Activated T-helper 1 cell treated with anti-CD3 and anti-CD28 coated beads, Interleukin-12 subunit alpha, Interleukin-12 subunit beta, Interleukin-2, Interleukin-4 antibody, amounts not matched to agents 30 ng/mL and 10 ng/mL and 1 ng/mL, durations not matched to agents 14 hours and 24 hours and 36 hours (primary cell): ENCODE measurements around the gene DNAH7. TPM values are rescaled to one million over a fixed set of nuclear protein-coding genes. Genes with fewer than 3 reads are reported as not detected.

Experiments
- DNase-seq: peaks from one replicate; pipeline ENCODE4 v3.0.0; 2021; ENCODE audit warnings: low spot score
- H3K27ac Mint-ChIP-seq: one replicate; pipeline ENCODE4 v1.8.0; 2021; ENCODE audit warnings: mild to moderate bottlenecking, mixed read lengths
- H3K27me3 Mint-ChIP-seq: one replicate; pipeline ENCODE4 v1.8.0; 2022; ENCODE audit warnings: mild to moderate bottlenecking, moderate library complexity, mixed read lengths; ENCODE audit not compliant: insufficient read depth
- H3K36me3 Mint-ChIP-seq: one replicate; pipeline ENCODE4 v1.8.0; 2021; ENCODE audit warnings: low read depth, mixed read lengths
- H3K4me1 Mint-ChIP-seq: one replicate; pipeline ENCODE4 v1.8.0; 2021; ENCODE audit warnings: low read depth, mixed read lengths
- H3K4me3 Mint-ChIP-seq: one replicate; pipeline ENCODE4 v1.8.0; 2021; ENCODE audit warnings: mild to moderate bottlenecking, moderate library complexity, mixed read lengths
- H3K9me3 Mint-ChIP-seq: one replicate; pipeline ENCODE4 v1.8.0; 2021; ENCODE audit warnings: mixed read lengths
- intact Hi-C: fragments of 100-400 bp; cut with micrococcal nuclease; formaldehyde crosslinking; loops from one replicate; pipeline ENCODE4 v1.15.1; 2024
- total RNA-seq: library from RNA; stranded (reverse); gene quantifications from 2 replicates; pipeline ENCODE4 v1.2.3, GENCODE V29; 2022

Gene DNAH7
- total RNA-seq, 1 donor from 2014 or later: not detected

- Mint-ChIP-seq H3K27me3 (peaks cover 5% of the 10 kb centered on the region), H3K27ac (no peak overlapping the region), H3K4me1 (no peaks in the 10 kb centered on the region), H3K36me3 (no peaks in the 10 kb centered on the region), H3K4me3 (no peak overlapping the region), H3K9me3 (no peaks in the 10 kb centered on the region)
- intact Hi-C loops: no loop called here
- no peak for DNase-seq
Measured at GRCh38 chr2:195863564-195863963, 205.1 kb downstream of the DNAH7 start.

GRCh38 chr2:195863121-195863520 lies 205.5 kb downstream of the DNAH7 start:
- H3K27ac Mint-ChIP-seq: no peak overlapping the region
- no peaks in the 10 kb centered on the region for H3K4me1 Mint-ChIP-seq
- H3K4me3 Mint-ChIP-seq: no peak overlapping the region
- no peak for DNase-seq
- no peaks in the 10 kb centered on the region for H3K9me3 Mint-ChIP-seq
- peaks cover 8% of the 10 kb centered on the region for H3K27me3 Mint-ChIP-seq
- intact Hi-C loops: no loop called here
- H3K36me3 Mint-ChIP-seq: no peaks in the 10 kb centered on the region

- Mint-ChIP-seq H3K9me3 (no peaks in the 10 kb centered on the region), H3K27ac (no peak overlapping the region), H3K27me3 (peaks cover 11% of the 10 kb centered on the region), H3K36me3 (no peaks in the 10 kb centered on the region), H3K4me1 (no peaks in the 10 kb centered on the region), H3K4me3 (no peak overlapping the region)
- no peak for DNase-seq
- intact Hi-C loops: no loop called here
Measured at GRCh38 chr2:195861821-195862220, 206.8 kb downstream of the DNAH7 start.

DNA sequence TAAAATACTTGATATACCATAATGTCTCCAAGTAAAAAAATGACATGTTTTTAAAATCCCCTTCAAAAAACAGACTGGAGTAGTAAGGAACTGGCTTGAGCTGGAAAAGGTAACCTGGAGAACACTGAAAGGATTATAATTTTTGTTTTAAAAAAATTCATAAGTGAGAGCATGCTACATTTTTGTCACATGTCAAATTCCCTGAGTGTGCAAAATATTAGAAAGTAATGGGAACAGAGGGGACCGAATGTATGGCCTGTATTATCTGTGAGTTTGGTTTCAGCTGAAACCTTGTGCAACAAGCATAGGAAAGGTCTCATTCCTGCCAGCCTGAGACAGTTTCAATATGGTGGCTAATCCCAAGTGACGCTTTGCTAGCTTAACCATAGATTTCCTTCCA lies 209.1 kb downstream of the DNAH7 start:
- no peak for DNase-seq
- Mint-ChIP-seq H3K36me3 (no peaks in the 10 kb centered on the region), H3K27me3 (peaks cover 11% of the 10 kb centered on the region), H3K4me1 (no peaks in the 10 kb centered on the region), H3K27ac (no peak overlapping the region), H3K4me3 (no peak overlapping the region), H3K9me3 (no peaks in the 10 kb centered on the region)
- intact Hi-C loops: loop anchor here (5.0 kb wide), 1 partner anchor 1798 kb away; no protein-coding TSS in a partner anchor

GRCh38 chr2:195857132-195857531 lies 211.5 kb downstream of the DNAH7 start:
- peaks cover 11% of the 10 kb centered on the region for H3K27me3 Mint-ChIP-seq
- no peaks in the 10 kb centered on the region for H3K4me1 Mint-ChIP-seq
- intact Hi-C loops: loop anchor here (5.0 kb wide), 1 partner anchor 1800 kb away; no protein-coding TSS in a partner anchor
- DNase-seq: no peak
- H3K4me3 Mint-ChIP-seq: no peak overlapping the region
- no peaks in the 10 kb centered on the region for H3K36me3 Mint-ChIP-seq
- no peak overlapping the region for H3K27ac Mint-ChIP-seq
- H3K9me3 Mint-ChIP-seq: no peaks in the 10 kb centered on the region

GRCh38 chr2:195850764-195851163 lies 217.9 kb downstream of the DNAH7 start:
- Mint-ChIP-seq H3K4me1 (no peaks in the 10 kb centered on the region), H3K27me3 (no peaks in the 10 kb centered on the region), H3K9me3 (no peaks in the 10 kb centered on the region), H3K36me3 (no peaks in the 10 kb centered on the region), H3K4me3 (no peak overlapping the region), H3K27ac (no peak overlapping the region)
- intact Hi-C loops: no loop called here
- DNase-seq: no peak

DNA sequence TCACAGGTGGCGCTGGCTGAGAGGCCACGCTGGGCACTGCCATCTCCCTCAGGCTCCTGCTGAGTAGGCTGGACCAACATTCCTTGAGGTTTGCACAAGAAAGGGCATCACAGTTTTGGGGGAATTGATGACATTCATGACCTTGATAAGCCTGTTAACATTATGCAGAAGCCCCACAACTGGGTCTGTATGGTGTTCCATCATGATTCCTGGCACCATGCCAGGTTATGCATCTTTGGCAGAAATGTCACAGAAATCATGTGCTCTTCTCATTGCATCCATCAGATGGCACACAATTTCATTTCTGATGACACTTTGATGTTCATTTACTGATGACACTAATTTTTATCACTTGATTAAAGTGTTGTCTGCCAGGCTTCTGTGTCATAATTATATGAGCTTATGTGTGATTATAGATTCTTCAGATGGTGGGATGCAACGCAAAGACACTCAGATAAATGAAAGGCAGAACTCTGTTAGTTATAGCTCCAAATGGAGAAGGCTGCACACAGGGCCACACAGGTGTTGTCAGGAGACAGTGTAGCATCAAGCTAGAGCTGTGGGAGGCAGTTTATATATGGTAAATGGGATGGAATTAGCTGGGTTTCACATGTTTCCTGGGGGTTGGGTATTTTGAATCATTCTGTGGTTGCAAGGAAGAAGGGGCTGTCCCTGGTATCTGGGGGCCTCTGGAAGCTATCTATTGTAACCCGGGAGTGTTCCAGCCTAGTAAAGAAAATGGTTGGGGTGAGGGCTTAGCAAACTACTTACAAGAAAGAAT lies 220.3 kb downstream of the DNAH7 start:
- no peaks in the 10 kb centered on the region for H3K36me3 Mint-ChIP-seq
- no peaks in the 10 kb centered on the region for H3K4me1 Mint-ChIP-seq
- H3K9me3 Mint-ChIP-seq: no peaks in the 10 kb centered on the region
- no peak for DNase-seq
- H3K4me3 Mint-ChIP-seq: no peak overlapping the region
- no peaks in the 10 kb centered on the region for H3K27me3 Mint-ChIP-seq
- no peak overlapping the region for H3K27ac Mint-ChIP-seq
- intact Hi-C loops: no loop called here

GRCh38 chr2:195842932-195843331 lies 225.7 kb downstream of the DNAH7 start:
- H3K4me1 Mint-ChIP-seq: no peaks in the 10 kb centered on the region
- no peak overlapping the region for H3K27ac Mint-ChIP-seq
- no peak for DNase-seq
- H3K9me3 Mint-ChIP-seq: no peaks in the 10 kb centered on the region
- intact Hi-C loops: no loop called here
- H3K36me3 Mint-ChIP-seq: no peaks in the 10 kb centered on the region
- peaks cover 8% of the 10 kb centered on the region for H3K27me3 Mint-ChIP-seq
- H3K4me3 Mint-ChIP-seq: no peak overlapping the region

- H3K4me1 Mint-ChIP-seq: no peaks in the 10 kb centered on the region
- H3K4me3 Mint-ChIP-seq: no peak overlapping the region
- H3K27me3 Mint-ChIP-seq: peaks cover 12% of the 10 kb centered on the region
- intact Hi-C loops: no loop called here
- H3K36me3 Mint-ChIP-seq: no peaks in the 10 kb centered on the region
- no peak for DNase-seq
- no peaks in the 10 kb centered on the region for H3K9me3 Mint-ChIP-seq
- no peak overlapping the region for H3K27ac Mint-ChIP-seq
Measured at GRCh38 chr2:195838002-195838401, 230.6 kb downstream of the DNAH7 start.

- Mint-ChIP-seq H3K4me1 (no peaks in the 10 kb centered on the region), H3K9me3 (no peaks in the 10 kb centered on the region), H3K4me3 (no peak overlapping the region), H3K27ac (no peak overlapping the region), H3K27me3 (peaks cover 17% of the 10 kb centered on the region), H3K36me3 (no peaks in the 10 kb centered on the region)
- intact Hi-C loops: no loop called here
- no peak for DNase-seq
Measured at GRCh38 chr2:195836002-195836401, 232.6 kb downstream of the DNAH7 start.

- intact Hi-C loops: no loop called here
Measured at GRCh38 chr2:195834836-195835235, 233.8 kb downstream of the DNAH7 start.

DNA sequence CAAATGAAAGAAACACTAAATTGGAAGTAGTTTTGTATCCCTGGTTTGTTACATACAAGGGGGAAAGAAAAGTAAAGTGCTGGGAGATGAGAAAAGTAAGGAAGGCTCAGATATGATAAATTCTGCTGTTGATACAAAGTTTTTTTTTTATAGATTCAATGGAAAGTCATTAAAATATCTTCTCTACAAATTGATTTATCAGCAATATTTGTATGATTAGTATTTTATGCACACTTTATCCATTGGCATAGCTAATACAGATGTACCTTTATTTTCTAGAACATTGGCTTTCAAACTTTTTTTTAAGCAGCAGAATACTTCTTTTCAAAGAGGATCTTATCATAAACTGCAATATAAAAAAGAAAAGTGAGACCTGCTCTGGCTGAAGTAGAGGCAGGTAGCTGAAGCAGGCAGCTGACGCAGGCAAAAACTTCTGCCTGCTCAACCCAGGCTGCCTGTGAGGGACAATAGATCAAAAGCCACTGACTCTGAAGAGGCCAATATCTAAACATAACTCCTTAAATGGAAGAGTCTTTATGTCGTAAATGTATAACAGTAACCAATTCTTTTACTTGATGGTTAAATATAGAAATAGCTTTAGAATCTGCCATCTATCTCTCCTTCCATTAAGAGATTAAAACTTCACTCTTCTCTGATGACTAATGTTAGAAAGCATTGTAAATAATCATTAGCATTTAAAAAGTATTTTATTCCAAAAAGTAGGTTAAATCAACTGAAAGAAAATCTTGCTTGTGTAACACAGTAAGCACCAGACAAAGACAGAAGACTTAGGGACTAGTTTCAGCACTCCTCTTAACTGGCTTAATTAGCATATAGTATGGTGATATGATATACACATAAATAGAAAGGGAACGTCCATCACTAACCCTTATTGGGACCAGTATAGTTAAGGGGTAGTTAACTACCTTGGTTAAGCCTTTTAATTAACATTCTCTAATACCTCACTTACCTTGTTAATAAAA lies 237.4 kb downstream of the DNAH7 start:
- Mint-ChIP-seq H3K9me3 (no peaks in the 10 kb centered on the region), H3K4me3 (no peak overlapping the region), H3K27me3 (peaks cover 6% of the 10 kb centered on the region), H3K4me1 (no peaks in the 10 kb centered on the region), H3K36me3 (no peaks in the 10 kb centered on the region), H3K27ac (no peak overlapping the region)
- no peak for DNase-seq
- intact Hi-C loops: no loop called here

More at GRCh38 chr2:195834836-195835235, 233.8 kb downstream of the DNAH7 start:
- Mint-ChIP-seq H3K27ac (no peak overlapping the region), H3K4me1 (no peaks in the 10 kb centered on the region), H3K9me3 (no peaks in the 10 kb centered on the region), H3K4me3 (no peak overlapping the region), H3K27me3 (peaks cover 17% of the 10 kb centered on the region), H3K36me3 (no peaks in the 10 kb centered on the region)
- DNase-seq: no peak

- no peak for DNase-seq
- Mint-ChIP-seq H3K36me3 (no peaks in the 10 kb centered on the region), H3K9me3 (no peaks in the 10 kb centered on the region), H3K4me1 (no peaks in the 10 kb centered on the region), H3K27me3 (peaks cover 5% of the 10 kb centered on the region), H3K27ac (no peak overlapping the region), H3K4me3 (no peak overlapping the region)
- intact Hi-C loops: no loop called here
Measured at GRCh38 chr2:195824478-195824877, 244.2 kb downstream of the DNAH7 start.
